HEK293 (cell line): ENCODE results near the gene SEZ6L.

ENCODE experiments used
- CTCF ChIA-PET: fragments of 350-600 bp; formaldehyde crosslinking; extraction: SDS; loops from one replicate; lab custom pipeline; 2021; ENCODE audit warnings: antibody characterized with exemption; lab: Yijun Ruan, JAX
- POLR2A ChIA-PET: fragments of 300-600 bp; formaldehyde crosslinking; extraction: SDS; loops from one replicate; lab custom pipeline; 2020; ENCODE audit warnings: antibody characterized with exemption, inconsistent platforms; lab: Yijun Ruan, JAX
- H3K27ac ChIP-seq: fragments of 200-500 bp; sonication (Bioruptor generic); 2 replicates; pipeline ENCODE4 v1.5.1; 2014; ENCODE audit warnings: low read depth, low read length, control low read depth, inconsistent platforms; ENCODE audit errors: extremely low read depth
- H3K36me3 ChIP-seq, 2 experiments: fragments of 200-500 bp in 1 of 2; sonication (Bioruptor generic) in 1 of 2; 1 replicate in 1 of 2; 2 replicates in 1 of 2; pipeline ENCODE4 v1.5.1; 2014 to 2017; ENCODE audit warnings: inconsistent platforms in 2 of 2, low read length in 2 of 2; ENCODE audit not compliant: control insufficient read depth in 2 of 2, insufficient read depth in 1 of 2
- H3K4me1 ChIP-seq: fragments of 200-500 bp; sonication (Bioruptor generic); 2 replicates; pipeline ENCODE4 v1.5.1; 2014; ENCODE audit warnings: mild to moderate bottlenecking, low read length, inconsistent platforms; ENCODE audit not compliant: control insufficient read depth, insufficient read depth
- H3K4me3 ChIP-seq: 2 replicates; pipeline ENCODE4 v1.5.1; 2011; ENCODE audit warnings: low read depth, mild to moderate bottlenecking, control low read depth, low read length, moderate library complexity
- H3K9me3 ChIP-seq: fragments of 200-500 bp; sonication (Bioruptor generic); 2 replicates; pipeline ENCODE4 v1.5.1; 2014; ENCODE audit warnings: low read depth, low read length, inconsistent platforms; ENCODE audit not compliant: control insufficient read depth, insufficient read depth
- GLI4 ChIP-seq: fragments of 450-650 bp; formaldehyde crosslinking; IDR thresholded peaks from 2 replicates; pipeline ENCODE4 v1.5.1; 2016; ENCODE audit warnings: missing biosample characterization, missing genetic modification characterization
- IKZF3 ChIP-seq: fragments of 450-650 bp; IDR thresholded peaks from 2 replicates; pipeline ENCODE4 v1.5.0; 2018; ENCODE audit warnings: missing biosample characterization, mild to moderate bottlenecking, missing genetic modification characterization, moderate library complexity
- KLF17 ChIP-seq: fragments of 450-650 bp; formaldehyde crosslinking; IDR thresholded peaks from 2 replicates; pipeline ENCODE4 v1.5.1; 2016; ENCODE audit warnings: missing biosample characterization, missing genetic modification characterization
- KLF8 ChIP-seq: fragments of 450-650 bp; formaldehyde crosslinking; IDR thresholded peaks from 2 replicates; pipeline ENCODE4 v1.5.1; 2016; ENCODE audit warnings: missing biosample characterization, missing genetic modification characterization
- KLF9 ChIP-seq: fragments of 450-650 bp; formaldehyde crosslinking; IDR thresholded peaks from 2 replicates; pipeline ENCODE4 v1.5.1; 2016; ENCODE audit warnings: missing biosample characterization, missing genetic modification characterization, low read depth
- SP2 ChIP-seq: fragments of 450-650 bp; formaldehyde crosslinking; IDR thresholded peaks from 2 replicates; pipeline ENCODE4 v1.5.1; 2016; ENCODE audit warnings: missing biosample characterization, missing genetic modification characterization
- ZBTB44 ChIP-seq: fragments of 450-650 bp; IDR thresholded peaks from 2 replicates; pipeline ENCODE4 v1.5.1; 2018; ENCODE audit warnings: missing biosample characterization, mild to moderate bottlenecking, missing genetic modification characterization
- ZEB2 ChIP-seq: fragments of 450-650 bp; formaldehyde crosslinking; IDR thresholded peaks from 2 replicates; pipeline ENCODE4 v1.5.1; 2016; ENCODE audit warnings: missing biosample characterization, missing genetic modification characterization
- ZNF221 ChIP-seq: fragments of 450-650 bp; formaldehyde crosslinking; IDR thresholded peaks from 2 replicates; pipeline ENCODE4 v1.5.1; 2017; ENCODE audit warnings: missing biosample characterization, missing genetic modification characterization, borderline replicate concordance
- ZNF37A ChIP-seq: fragments of 450-650 bp; IDR thresholded peaks from 2 replicates; pipeline ENCODE4 v1.5.1; 2018; ENCODE audit warnings: missing biosample characterization, missing genetic modification characterization
- ZNF394 ChIP-seq: fragments of 450-650 bp; formaldehyde crosslinking; IDR thresholded peaks from 2 replicates; pipeline ENCODE4 v1.5.1; 2016; ENCODE audit warnings: missing biosample characterization, missing genetic modification characterization, mild to moderate bottlenecking, moderate library complexity, borderline replicate concordance
- ZNF510 ChIP-seq: fragments of 450-650 bp; formaldehyde crosslinking; IDR thresholded peaks from 2 replicates; pipeline ENCODE4 v1.5.1; 2018; ENCODE audit warnings: mild to moderate bottlenecking, missing genetic modification characterization, missing biosample characterization; ENCODE audit not compliant: insufficient replicate concordance
- ZNF518A ChIP-seq: fragments of 450-650 bp; formaldehyde crosslinking; conservative IDR thresholded peaks from 2 replicates; pipeline ENCODE4 v1.5.1; 2016; ENCODE audit warnings: low read depth, missing biosample characterization, missing genetic modification characterization
- ZNF549 ChIP-seq: fragments of 450-650 bp; IDR thresholded peaks from 2 replicates; pipeline ENCODE4 v1.5.1; 2018; ENCODE audit warnings: missing biosample characterization, missing genetic modification characterization, mild to moderate bottlenecking, inconsistent platforms, moderate library complexity
- ZNF629 ChIP-seq: fragments of 450-650 bp; formaldehyde crosslinking; IDR thresholded peaks from 2 replicates; pipeline ENCODE4 v1.5.1; 2017; ENCODE audit warnings: missing biosample characterization, missing genetic modification characterization
- ZNF791 ChIP-seq: fragments of 450-650 bp; formaldehyde crosslinking; IDR thresholded peaks from 2 replicates; pipeline ENCODE4 v1.5.1; 2016; ENCODE audit warnings: missing biosample characterization, missing genetic modification characterization
- ZSCAN30 ChIP-seq: fragments of 450-650 bp; IDR thresholded peaks from 2 replicates; pipeline ENCODE4 v1.5.1; 2018; ENCODE audit warnings: missing biosample characterization, mild to moderate bottlenecking, missing genetic modification characterization, moderate library complexity
- TF ChIP-seq, protein P1 (sequence below): fragments of 450-650 bp; formaldehyde crosslinking; IDR thresholded peaks from 2 replicates; pipeline ENCODE4 v1.5.1; 2016; ENCODE audit warnings: missing biosample characterization, missing genetic modification characterization
- TF ChIP-seq, protein P2 (sequence below): fragments of 450-650 bp; formaldehyde crosslinking; IDR thresholded peaks from 2 replicates; pipeline ENCODE4 v1.5.1; 2016; ENCODE audit warnings: missing biosample characterization, missing genetic modification characterization, borderline replicate concordance

Gene SEZ6L

DNA sequence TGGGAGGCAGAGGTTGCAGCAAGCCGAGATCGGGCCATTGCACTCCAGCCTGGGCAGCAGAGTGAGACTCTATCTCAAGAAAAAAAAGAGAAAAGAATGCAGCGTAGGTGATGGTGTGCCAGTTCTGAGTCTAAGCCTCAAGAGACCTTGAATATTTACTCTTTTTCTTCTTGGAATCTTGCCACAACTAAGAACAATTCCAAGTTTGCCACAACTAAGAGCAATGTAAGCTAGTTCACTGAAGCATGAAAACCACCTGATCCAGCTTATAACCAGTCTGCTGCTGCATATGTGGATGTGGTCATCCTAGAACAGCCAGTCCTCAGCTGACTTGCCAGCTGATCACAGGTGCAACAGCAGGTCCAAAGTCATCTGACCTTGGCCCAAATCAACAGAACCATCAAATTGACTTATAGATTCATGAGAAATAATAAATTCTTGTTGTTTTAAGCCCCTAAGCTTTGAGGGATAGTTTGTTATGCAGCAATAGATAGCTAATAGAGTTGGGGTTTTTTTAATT, 25.4 kb upstream of the SEZ6L start:
- TF ChIP-seq ZNF510 (tag by site-specific recombination) (no peak), ZNF394 (tag by site-specific recombination) (no peak), ZNF629 (tag by site-specific recombination) (no peak), ZNF791 (tag by site-specific recombination) (no peak), ZEB2 (tag by site-specific recombination) (no peak), ZNF37A (tag by site-specific recombination) (no peak), GLI4 (no peak), KLF8 (no peak), KLF17 (no peak), ZBTB44 (tag by site-specific recombination) (no peak), ZNF221 (tag by site-specific recombination) (no peak), ZSCAN30 (tag by site-specific recombination) (no peak), ZNF549 (tag by site-specific recombination) (no peak), IKZF3 (tag by site-specific recombination) (no peak), ZNF518A (tag by site-specific recombination) (no peak), SP2 (no peak), KLF9 (tag by site-specific recombination) (no peak)
- TF ChIP-seq, protein P1, sequence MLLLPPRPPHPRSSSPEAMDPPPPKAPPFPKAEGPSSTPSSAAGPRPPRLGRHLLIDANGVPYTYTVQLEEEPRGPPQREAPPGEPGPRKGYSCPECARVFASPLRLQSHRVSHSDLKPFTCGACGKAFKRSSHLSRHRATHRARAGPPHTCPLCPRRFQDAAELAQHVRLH (tag by site-specific recombination): no peak
- TF ChIP-seq, protein P2, sequence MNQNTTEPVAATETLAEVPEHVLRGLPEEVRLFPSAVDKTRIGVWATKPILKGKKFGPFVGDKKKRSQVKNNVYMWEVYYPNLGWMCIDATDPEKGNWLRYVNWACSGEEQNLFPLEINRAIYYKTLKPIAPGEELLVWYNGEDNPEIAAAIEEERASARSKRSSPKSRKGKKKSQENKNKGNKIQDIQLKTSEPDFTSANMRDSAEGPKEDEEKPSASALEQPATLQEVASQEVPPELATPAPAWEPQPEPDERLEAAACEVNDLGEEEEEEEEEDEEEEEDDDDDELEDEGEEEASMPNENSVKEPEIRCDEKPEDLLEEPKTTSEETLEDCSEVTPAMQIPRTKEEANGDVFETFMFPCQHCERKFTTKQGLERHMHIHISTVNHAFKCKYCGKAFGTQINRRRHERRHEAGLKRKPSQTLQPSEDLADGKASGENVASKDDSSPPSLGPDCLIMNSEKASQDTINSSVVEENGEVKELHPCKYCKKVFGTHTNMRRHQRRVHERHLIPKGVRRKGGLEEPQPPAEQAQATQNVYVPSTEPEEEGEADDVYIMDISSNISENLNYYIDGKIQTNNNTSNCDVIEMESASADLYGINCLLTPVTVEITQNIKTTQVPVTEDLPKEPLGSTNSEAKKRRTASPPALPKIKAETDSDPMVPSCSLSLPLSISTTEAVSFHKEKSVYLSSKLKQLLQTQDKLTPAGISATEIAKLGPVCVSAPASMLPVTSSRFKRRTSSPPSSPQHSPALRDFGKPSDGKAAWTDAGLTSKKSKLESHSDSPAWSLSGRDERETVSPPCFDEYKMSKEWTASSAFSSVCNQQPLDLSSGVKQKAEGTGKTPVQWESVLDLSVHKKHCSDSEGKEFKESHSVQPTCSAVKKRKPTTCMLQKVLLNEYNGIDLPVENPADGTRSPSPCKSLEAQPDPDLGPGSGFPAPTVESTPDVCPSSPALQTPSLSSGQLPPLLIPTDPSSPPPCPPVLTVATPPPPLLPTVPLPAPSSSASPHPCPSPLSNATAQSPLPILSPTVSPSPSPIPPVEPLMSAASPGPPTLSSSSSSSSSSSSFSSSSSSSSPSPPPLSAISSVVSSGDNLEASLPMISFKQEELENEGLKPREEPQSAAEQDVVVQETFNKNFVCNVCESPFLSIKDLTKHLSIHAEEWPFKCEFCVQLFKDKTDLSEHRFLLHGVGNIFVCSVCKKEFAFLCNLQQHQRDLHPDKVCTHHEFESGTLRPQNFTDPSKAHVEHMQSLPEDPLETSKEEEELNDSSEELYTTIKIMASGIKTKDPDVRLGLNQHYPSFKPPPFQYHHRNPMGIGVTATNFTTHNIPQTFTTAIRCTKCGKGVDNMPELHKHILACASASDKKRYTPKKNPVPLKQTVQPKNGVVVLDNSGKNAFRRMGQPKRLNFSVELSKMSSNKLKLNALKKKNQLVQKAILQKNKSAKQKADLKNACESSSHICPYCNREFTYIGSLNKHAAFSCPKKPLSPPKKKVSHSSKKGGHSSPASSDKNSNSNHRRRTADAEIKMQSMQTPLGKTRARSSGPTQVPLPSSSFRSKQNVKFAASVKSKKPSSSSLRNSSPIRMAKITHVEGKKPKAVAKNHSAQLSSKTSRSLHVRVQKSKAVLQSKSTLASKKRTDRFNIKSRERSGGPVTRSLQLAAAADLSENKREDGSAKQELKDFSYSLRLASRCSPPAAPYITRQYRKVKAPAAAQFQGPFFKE: no peak
- H3K4me3 ChIP-seq: no peak overlapping the region
- CTCF ChIA-PET: interaction anchor here (1.2 to 1.6 kb wide), 2 partner anchors 28 to 187 kb away, joined by 4 to 5 read pairs; no protein-coding TSS in a partner anchor
- no peaks in the 10 kb centered on the region for H3K4me1 ChIP-seq
- H3K9me3 ChIP-seq: no peaks in the 10 kb centered on the region; the same call in 1 of the 2 replicates
- H3K27ac ChIP-seq: no peak overlapping the region
- POLR2A ChIA-PET: no interaction called here
- H3K36me3 ChIP-seq: no peaks in the 10 kb centered on the region
